Esophagus muscularis mucosa (tissue), 4 donors: Measurements from ENCODE around the gene CNOT6.

ENCODE experiments used
- EP300 ChIP-seq: sonication (generic); formaldehyde crosslinking; IDR thresholded peaks from one replicate; pipeline ENCODE4 v1.6.1; 2017; ENCODE audit warnings: antibody characterized with exemption
- POLR2A ChIP-seq: fragments of 450-650 bp; IDR thresholded peaks from one replicate; pipeline ENCODE4 v1.6.1; 2017; ENCODE audit warnings: antibody characterized with exemption, moderate library complexity, mild to moderate bottlenecking, low read depth
- POLR2AphosphoS5 ChIP-seq, 2 donors: sonication (generic); formaldehyde crosslinking; IDR thresholded peaks; one replicate each; pipeline ENCODE4 v1.6.1; 2017; ENCODE audit warnings: antibody characterized with exemption in 2 of 2
- TF ChIP-seq, protein P1 (sequence below), 3 experiments: fragments of 200-600 bp in 2 of 3; fragments of 450-650 bp in 1 of 3; sonication (generic) in 2 of 3; IDR thresholded peaks; one replicate each; pipeline ENCODE4 v1.5.1; 2017 to 2019; ENCODE audit warnings: antibody characterized with exemption in 3 of 3, mild to moderate bottlenecking in 2 of 3, moderate library complexity in 1 of 3

- TF ChIP-seq, protein P1, sequence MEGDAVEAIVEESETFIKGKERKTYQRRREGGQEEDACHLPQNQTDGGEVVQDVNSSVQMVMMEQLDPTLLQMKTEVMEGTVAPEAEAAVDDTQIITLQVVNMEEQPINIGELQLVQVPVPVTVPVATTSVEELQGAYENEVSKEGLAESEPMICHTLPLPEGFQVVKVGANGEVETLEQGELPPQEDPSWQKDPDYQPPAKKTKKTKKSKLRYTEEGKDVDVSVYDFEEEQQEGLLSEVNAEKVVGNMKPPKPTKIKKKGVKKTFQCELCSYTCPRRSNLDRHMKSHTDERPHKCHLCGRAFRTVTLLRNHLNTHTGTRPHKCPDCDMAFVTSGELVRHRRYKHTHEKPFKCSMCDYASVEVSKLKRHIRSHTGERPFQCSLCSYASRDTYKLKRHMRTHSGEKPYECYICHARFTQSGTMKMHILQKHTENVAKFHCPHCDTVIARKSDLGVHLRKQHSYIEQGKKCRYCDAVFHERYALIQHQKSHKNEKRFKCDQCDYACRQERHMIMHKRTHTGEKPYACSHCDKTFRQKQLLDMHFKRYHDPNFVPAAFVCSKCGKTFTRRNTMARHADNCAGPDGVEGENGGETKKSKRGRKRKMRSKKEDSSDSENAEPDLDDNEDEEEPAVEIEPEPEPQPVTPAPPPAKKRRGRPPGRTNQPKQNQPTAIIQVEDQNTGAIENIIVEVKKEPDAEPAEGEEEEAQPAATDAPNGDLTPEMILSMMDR (IDR thresholded peaks at IDR 0.05), result no peak
- no peak for TF ChIP-seq POLR2A
- TF ChIP-seq POLR2AphosphoS5 (IDR thresholded peaks at IDR 0.05), result no peak
- no peak for TF ChIP-seq EP300
Observed at GRCh38 chr5:180580681-180581080, 86.5 kb downstream of the CNOT6 start.
